Stimulated activated CD4-positive, alpha-beta T cell treated with anti-CD3 and anti-CD28 coated beads, Interleukin-4, amount 100 ng/mL, for 1 hour (primary cell): Measurements from ENCODE around the gene ZNF492.
"Not testable (repeated sequence)": the region's sequence is repeated elsewhere in the genome, so short reads cannot be mapped to it uniquely, and the experiment has no call there.

Experiments
- DNase-seq: peaks from one replicate; pipeline ENCODE4 v3.0.0-alpha.2; 2020

The ZNF492 gene

GRCh38 chr19:22617614-22618320 lies 16.4 kb upstream of the ZNF492 start:
- DNase-seq, result no peak

- DNase-seq, result no peak
These were observed 14.8 kb upstream of the ZNF492 start for GRCh38 chr19:22619371-22619770.

- DNase-seq, result no peak
These were observed 14.2 kb upstream of the ZNF492 start for GRCh38 chr19:22619932-22620331.

- no peak for DNase-seq
These were observed 13.7 kb upstream of the ZNF492 start for GRCh38 chr19:22620401-22620800.

GRCh38 chr19:22620912-22621311 lies 13.2 kb upstream of the ZNF492 start:
- no peak for DNase-seq

GRCh38 chr19:22622020-22622419 lies 12.1 kb upstream of the ZNF492 start:
- no peak for DNase-seq

- DNase-seq, result no peak
These were observed 11.0 kb upstream of the ZNF492 start for GRCh38 chr19:22622901-22623840.

- no peak for DNase-seq
These were observed 10.3 kb upstream of the ZNF492 start for GRCh38 chr19:22623841-22624221.

- no peak for DNase-seq
These were observed 8.7 kb upstream of the ZNF492 start for GRCh38 chr19:22625266-22626035.

GRCh38 chr19:22627526-22627925 lies 6.6 kb upstream of the ZNF492 start:
- DNase-seq, result no peak

- no peak for DNase-seq
These were observed 5.7 kb upstream of the ZNF492 start for GRCh38 chr19:22628401-22628800.

- DNase-seq, result peak; percentile 7
These were observed 315 bp downstream of the ZNF492 start for GRCh38 chr19:22634450-22634827.

- not testable (repeated sequence) for DNase-seq
These were observed 51.4 kb downstream of the ZNF492 start for GRCh38 chr19:22685493-22685892.

GRCh38 chr19:22702661-22703060 lies 68.5 kb downstream of the ZNF492 start:
- DNase-seq, result not testable (repeated sequence)

GRCh38 chr19:22703096-22703495 lies 69.0 kb downstream of the ZNF492 start:
- not testable (repeated sequence) for DNase-seq

GRCh38 chr19:22708983-22709382 lies 74.9 kb downstream of the ZNF492 start:
- no peak for DNase-seq
